Left lobe of liver (tissue), 2 donors: ENCODE measurements around the gene DCC. TPM values are rescaled to one million over a fixed set of nuclear protein-coding genes. Genes with fewer than 3 reads are reported as not detected.
"Not testable (repeated sequence)": the region's sequence is repeated elsewhere in the genome, so short reads cannot be mapped to it uniquely, and the experiment has no call there.

ENCODE experiments used
- ATAC-seq: fragments of 200-7000 bp; cut with Tn5 transposase; one replicate; pipeline ENCODE4 v1.9.1; 2020; ENCODE audit warnings: mild to moderate bottlenecking, moderate library complexity
- DNase-seq: peaks from one replicate; pipeline ENCODE4 v3.0.0-alpha.2; 2020; ENCODE audit warnings: low spot score
- total RNA-seq: library from RNA; stranded (reverse); gene quantifications from one replicate; pipeline ENCODE4 v1.2.1, GENCODE V29; 2021
- donor health status: DM: no; HTN: no; CAD: no; lungs with moderate emphysema.
- donor health status: DM: no; HTN: yes; CAD: no.

The DCC gene
- total RNA-seq, 1 donor from 2014 or later: not detected

- no peak for DNase-seq
- no peak for ATAC-seq
Observed at GRCh38 chr18:52345428-52345827, 5.4 kb downstream of the DCC start.

- no peak for ATAC-seq
- DNase-seq: no peak
Observed at GRCh38 chr18:52348209-52348608, 8.2 kb downstream of the DCC start.

GRCh38 chr18:52349498-52349897 is 9.5 kb downstream of the DCC start:
- ATAC-seq: no peak
- DNase-seq: no peak

- ATAC-seq (no peak), DNase-seq (no peak)
Observed at GRCh38 chr18:52352920-52353319, 12.9 kb downstream of the DCC start.

GRCh38 chr18:52353589-52353988 is 13.6 kb downstream of the DCC start:
- ATAC-seq (no peak), DNase-seq (no peak)

GRCh38 chr18:52363861-52364260 is 23.9 kb downstream of the DCC start:
- no peak for ATAC-seq
- DNase-seq: no peak

GRCh38 chr18:52366851-52367250 is 26.9 kb downstream of the DCC start:
- DNase-seq, ATAC-seq: not testable (repeated sequence)

- no peak for ATAC-seq
- DNase-seq: no peak
Observed at GRCh38 chr18:52367953-52368742, 28.2 kb downstream of the DCC start.

GRCh38 chr18:52370841-52371240 is 30.8 kb downstream of the DCC start:
- ATAC-seq (no peak), DNase-seq (no peak)

GRCh38 chr18:52376104-52376503 is 36.1 kb downstream of the DCC start:
- ATAC-seq: no peak
- no peak for DNase-seq

GRCh38 chr18:52377094-52377493 is 37.1 kb downstream of the DCC start:
- DNase-seq: no peak

GRCh38 chr18:52386306-52386705 is 46.3 kb downstream of the DCC start:
- no peak for ATAC-seq
- DNase-seq: no peak

More at GRCh38 chr18:52377094-52377493, 37.1 kb downstream of the DCC start:
- ATAC-seq: no peak

GRCh38 chr18:52387175-52387574 is 47.2 kb downstream of the DCC start:
- no peak for ATAC-seq
- no peak for DNase-seq

GRCh38 chr18:52391810-52392559 is 52.0 kb downstream of the DCC start:
- DNase-seq: no peak
- no peak for ATAC-seq

- no peak for ATAC-seq
Observed at GRCh38 chr18:52394602-52395001, 54.6 kb downstream of the DCC start.

GRCh38 chr18:52395146-52395852 is 55.3 kb downstream of the DCC start:
- no peak for DNase-seq
- no peak for ATAC-seq

More at GRCh38 chr18:52394602-52395001, 54.6 kb downstream of the DCC start:
- no peak for DNase-seq

- no peak for DNase-seq
- no peak for ATAC-seq
Observed at GRCh38 chr18:52401236-52401635, 61.2 kb downstream of the DCC start.

- ATAC-seq (no peak), DNase-seq (no peak)
Observed at GRCh38 chr18:52402814-52403213, 62.8 kb downstream of the DCC start.

- DNase-seq: no peak
- ATAC-seq: no peak
Observed at GRCh38 chr18:52403291-52404021, 63.5 kb downstream of the DCC start.

- no peak for ATAC-seq
- DNase-seq: no peak
Observed at GRCh38 chr18:52408800-52409302, 68.9 kb downstream of the DCC start.

GRCh38 chr18:52409727-52410126 is 69.7 kb downstream of the DCC start:
- no peak for DNase-seq
- no peak for ATAC-seq
